H9 (cell line): ENCODE measurements around the gene CFAP157. TPM values are rescaled to one million over a fixed set of nuclear protein-coding genes. Genes with fewer than 3 reads are reported as not detected.

Experiments used
- DNase-seq: peaks from one replicate; pipeline ENCODE4 v3.0.0-alpha.2; 2017
- H2AFZ ChIP-seq: one replicate; pipeline ENCODE4 v1.6.1; 2013; ENCODE audit warnings: mild to moderate bottlenecking, low read length, control low read depth, moderate library complexity
- H2AK5ac ChIP-seq: 2 replicates; pipeline ENCODE4 v1.6.1; 2013; ENCODE audit warnings: low read length, control low read depth, mixed read lengths; ENCODE audit not compliant: insufficient read length
- H2BK120ac ChIP-seq: one replicate; pipeline ENCODE4 v1.6.1; 2013; ENCODE audit warnings: low read depth, mild to moderate bottlenecking, low read length, control low read depth, inconsistent platforms; ENCODE audit not compliant: poor library complexity, severe bottlenecking
- H2BK12ac ChIP-seq: 2 replicates; pipeline ENCODE4 v1.6.1; 2013; ENCODE audit warnings: low read length, control low read depth, mixed read lengths, low read depth; ENCODE audit not compliant: insufficient read length
- H2BK15ac ChIP-seq: 2 replicates; pipeline ENCODE4 v1.6.1; 2013; ENCODE audit warnings: low read depth, low read length, control low read depth
- H2BK20ac ChIP-seq: one replicate; pipeline ENCODE4 v1.6.1; 2013; ENCODE audit warnings: low read depth, mild to moderate bottlenecking, low read length, control low read depth, inconsistent platforms; ENCODE audit not compliant: poor library complexity, severe bottlenecking
- H2BK5ac ChIP-seq: 2 replicates; pipeline ENCODE4 v1.6.1; 2013; ENCODE audit warnings: low read length, control low read depth, mixed read lengths; ENCODE audit not compliant: insufficient read length
- H3K14ac ChIP-seq: 2 replicates; pipeline ENCODE4 v1.6.1; 2013; ENCODE audit warnings: low read length, control low read depth; ENCODE audit not compliant: insufficient read depth
- H3K18ac ChIP-seq: 2 replicates; pipeline ENCODE4 v1.6.1; 2013; ENCODE audit warnings: low read depth, mild to moderate bottlenecking, mixed read lengths, low read length, control low read depth; ENCODE audit not compliant: insufficient read length
- H3K23ac ChIP-seq: 2 replicates; pipeline ENCODE4 v1.6.1; 2013; ENCODE audit warnings: low read length, control low read depth, mixed read lengths, low read depth; ENCODE audit not compliant: insufficient read length
- H3K23me2 ChIP-seq: 2 replicates; pipeline ENCODE4 v1.6.1; 2013; ENCODE audit warnings: low read depth, mild to moderate bottlenecking, mixed read lengths, low read length, control low read depth; ENCODE audit not compliant: insufficient read length, poor library complexity, severe bottlenecking
- H3K27ac ChIP-seq: 2 replicates; pipeline ENCODE4 v1.5.1; 2013; ENCODE audit warnings: low read length, control low read depth, mixed read lengths, low read depth; ENCODE audit not compliant: insufficient read length
- H3K27me3 ChIP-seq: 2 replicates; pipeline ENCODE4 v1.6.1; 2013; ENCODE audit warnings: low read length, control low read depth, inconsistent platforms; ENCODE audit not compliant: insufficient read depth
- H3K4ac ChIP-seq: 2 replicates; pipeline ENCODE4 v1.6.1; 2013; ENCODE audit warnings: low read depth, mild to moderate bottlenecking, control low read depth, inconsistent platforms, low read length, moderate library complexity
- H3K4me1 ChIP-seq: 2 replicates; pipeline ENCODE4 v1.6.1; 2013; ENCODE audit warnings: low read length, control low read depth, inconsistent platforms; ENCODE audit not compliant: insufficient read depth
- H3K4me2 ChIP-seq: 2 replicates; pipeline ENCODE4 v1.6.1; 2013; ENCODE audit warnings: low read length, control low read depth, mixed read lengths; ENCODE audit not compliant: insufficient read length, insufficient read depth
- H3K56ac ChIP-seq: 2 replicates; pipeline ENCODE4 v1.6.1; 2013; ENCODE audit warnings: low read depth, mild to moderate bottlenecking, mixed read lengths, low read length, control low read depth; ENCODE audit not compliant: insufficient read length
- H3K79me1 ChIP-seq: 2 replicates; pipeline ENCODE4 v1.6.1; 2013; ENCODE audit warnings: low read depth, mild to moderate bottlenecking, moderate library complexity, low read length, control low read depth, inconsistent platforms; ENCODE audit not compliant: insufficient read depth, poor library complexity, severe bottlenecking
- H3K79me2 ChIP-seq: 2 replicates; pipeline ENCODE4 v1.6.1; 2013; ENCODE audit warnings: low read length, control low read depth, inconsistent platforms; ENCODE audit not compliant: insufficient read depth
- H3K9ac ChIP-seq: 2 replicates; pipeline ENCODE4 v1.6.1; 2013; ENCODE audit warnings: low read length, control low read depth, mixed read lengths; ENCODE audit not compliant: insufficient read length; ENCODE audit errors: extremely low read depth
- H3K9me3 ChIP-seq: one replicate; pipeline ENCODE4 v1.6.1; 2013; ENCODE audit warnings: low read depth, low read length, inconsistent platforms; ENCODE audit not compliant: control insufficient read depth
- H3T11ph ChIP-seq: one replicate; pipeline ENCODE4 v1.6.1; 2013; ENCODE audit warnings: mild to moderate bottlenecking, low read length, control low read depth, inconsistent platforms
- H4K20me1 ChIP-seq: one replicate; pipeline ENCODE4 v1.6.1; 2013; ENCODE audit not compliant: control insufficient read depth, insufficient read length, insufficient read depth
- H4K5ac ChIP-seq: 2 replicates; pipeline ENCODE4 v1.6.1; 2013; ENCODE audit warnings: low read depth, mild to moderate bottlenecking, mixed read lengths, low read length, control low read depth; ENCODE audit not compliant: insufficient read length
- H4K8ac ChIP-seq: replicated peaks from 2 replicates; pipeline ENCODE4 v1.6.1; 2013; ENCODE audit warnings: low read length, control low read depth, mixed read lengths, low read depth; ENCODE audit not compliant: insufficient read length
- H4K91ac ChIP-seq: 2 replicates; pipeline ENCODE4 v1.6.1; 2013; ENCODE audit warnings: low read depth, mild to moderate bottlenecking, moderate library complexity, mixed read lengths, low read length, control low read depth; ENCODE audit not compliant: insufficient read length
- H3K27ac Mint-ChIP-seq, 3 experiments: 2 replicates in 2 of 3; 3 replicates in 1 of 3; pipeline ENCODE4 v1.8.0; 2020 to 2021; ENCODE audit warnings: mixed read lengths in 3 of 3, mild to moderate bottlenecking in 1 of 3, moderate library complexity in 1 of 3
- H3K27me3 Mint-ChIP-seq: 2 replicates; pipeline ENCODE4 v1.8.0; 2021; ENCODE audit warnings: low read depth, mild to moderate bottlenecking, moderate library complexity, mixed read lengths
- H3K36me3 Mint-ChIP-seq, 3 experiments: 2 replicates in 2 of 3; 3 replicates in 1 of 3; pipeline ENCODE4 v1.8.0; 2020 to 2021; ENCODE audit warnings: low read depth in 3 of 3, mixed read lengths in 3 of 3; ENCODE audit not compliant: insufficient read depth in 1 of 3
- H3K4me1 Mint-ChIP-seq, 2 experiments: 2 replicates each; pipeline ENCODE4 v1.8.0; 2020; ENCODE audit warnings: mixed read lengths in 2 of 2
- H3K4me3 Mint-ChIP-seq, 2 experiments: 2 replicates in 1 of 2; 3 replicates in 1 of 2; pipeline ENCODE4 v1.8.0; 2020 to 2021; ENCODE audit warnings: mild to moderate bottlenecking in 2 of 2, mixed read lengths in 2 of 2, moderate library complexity in 1 of 2
- H3K9me3 Mint-ChIP-seq, 2 experiments: 2 replicates in 1 of 2; 3 replicates in 1 of 2; pipeline ENCODE4 v1.8.0; 2020; ENCODE audit warnings: mild to moderate bottlenecking in 2 of 2, mixed read lengths in 2 of 2, moderate library complexity in 1 of 2
- CTCF ChIP-seq: fragments of 200-600 bp; sonication (generic); conservative IDR thresholded peaks from 3 replicates; pipeline ENCODE4 v1.8.0; 2021; ENCODE audit warnings: antibody characterized with exemption, mild to moderate bottlenecking
- WGBS: extraction: QIAGEN DNeasy Blood & Tissue Kit; methylation state at CpG from one replicate; pipeline ENCODE4 v1.1.7; 2013; ENCODE audit warnings: missing lambda C conversion rate, low lambda C conversion rate, mixed read lengths; ENCODE audit not compliant: insufficient read length; ENCODE audit errors: extremely low coverage; 5-methylcytosine and 5-hydroxymethylcytosine counted together
- total RNA-seq: library from RNA; stranded (reverse); gene quantifications from 2 replicates; pipeline ENCODE4 v1.2.1, GENCODE V29; 2021

CFAP157 gene
- total RNA-seq, 1 experiment from 2014 or later = 0.22 TPM

GRCh38 chr9:127662617-127663016 lies 44.2 kb upstream of the CFAP157 start:
- Histone ChIP-seq H3K4ac (no peak overlapping the region), H3K27ac (no peak overlapping the region), H4K5ac (no peak overlapping the region), H3K79me1 (no peaks in the 10 kb centered on the region), H2BK12ac (no peak overlapping the region), H3K79me2 (no peaks in the 10 kb centered on the region), H4K20me1 (peaks cover 2% of the 10 kb centered on the region), H3K14ac (no peak overlapping the region), H3K23me2 (no peaks in the 10 kb centered on the region), H2BK120ac (no peak overlapping the region), H3K27me3 (no peaks in the 10 kb centered on the region), H3K9me3 (no peaks in the 10 kb centered on the region), H3T11ph (no peak overlapping the region), H4K8ac (no peak overlapping the region), H3K18ac (no peak overlapping the region), H3K4me1 (no peaks in the 10 kb centered on the region), H3K56ac (no peak overlapping the region), H3K9ac (no peak overlapping the region), H3K23ac (no peak overlapping the region), H2BK15ac (no peak overlapping the region), H4K91ac (no peak overlapping the region), H3K4me2 (no peak overlapping the region), H2AK5ac (no peak overlapping the region), H2BK20ac (no peak overlapping the region), H2BK5ac (no peak overlapping the region), H2AFZ (no peak overlapping the region)
- TF ChIP-seq CTCF = no peak
- no peak for DNase-seq
- peaks cover 0 to 6% of the 10 kb centered on the region in 2 experiments; a peak in 3 of 4 replicates for H3K4me1 Mint-ChIP-seq
- H3K9me3 Mint-ChIP-seq = no peaks in the 10 kb centered on the region
- H3K36me3 Mint-ChIP-seq = peaks cover 24 to 50% (median 28%) of the 10 kb centered on the region in 3 experiments; a peak in 6 of 7 replicates
- H3K27me3 Mint-ChIP-seq = no peaks in the 10 kb centered on the region; the same call in 1 of the 2 replicates
- no CpG with 5 or more reads among the region's 1 CpG for WGBS
- no peak overlapping the region for H3K4me3 Mint-ChIP-seq
- H3K27ac Mint-ChIP-seq = no peak overlapping the region; a peak in 2 of 7 replicates
